Measurements from ENCODE around the gene NR3C2. TPM values are rescaled to one million over a fixed set of nuclear protein-coding genes. Genes with fewer than 3 reads are reported as not detected.

The NR3C2 gene
- total and polyA plus RNA-seq, 8 donors, result 2.0 to 36.4 (median 16.9) TPM

DNA sequence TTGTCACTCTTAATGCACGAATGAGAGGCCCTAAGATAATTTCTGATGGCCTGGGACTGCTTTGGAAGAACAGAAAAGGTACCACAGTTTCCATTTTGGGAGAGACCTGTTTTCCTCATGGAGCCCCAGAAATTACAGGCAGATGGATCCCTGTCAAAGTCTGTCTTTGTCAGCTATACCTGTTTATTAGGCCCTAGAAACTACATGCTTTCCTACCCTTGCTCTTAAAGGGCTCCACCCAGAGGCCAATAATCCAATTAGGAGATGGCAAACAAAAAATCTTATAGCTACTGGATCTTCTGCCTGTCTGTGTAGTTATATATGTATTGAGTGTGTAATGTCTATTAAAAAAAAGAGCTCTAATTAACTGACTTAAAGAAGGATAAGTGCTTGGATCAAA lies 141.3 kb downstream of the NR3C2 start:
- Histone ChIP-seq H3K27ac (no peak overlapping the region), H3K4me3 (no peak overlapping the region), H3K9me3 (peaks cover 0 to 14% (median 4%) of the 10 kb centered on the region in 4 donors), H3K4me1 (no peaks in the 10 kb centered on the region), H3K36me3 (no peaks in the 10 kb centered on the region), H3K27me3 (no peaks in the 10 kb centered on the region)
- intact Hi-C loops (cut with DNase I; ENCODE audit: low total_unique reads), result no loop called here
- 89 to 100% (median 94%) methylated on average over 1 of the region's 1 CpG for WGBS, 5 donors
- TF ChIP-seq CTCF (IDR thresholded peaks at IDR 0.05) (no peak), POLR2A (IDR thresholded peaks at IDR 0.05) (no peak), EP300 (IDR thresholded peaks at IDR 0.05) (no peak), POLR2AphosphoS5 (IDR thresholded peaks at IDR 0.05) (no peak)
- no peak for DNase-seq

DNA sequence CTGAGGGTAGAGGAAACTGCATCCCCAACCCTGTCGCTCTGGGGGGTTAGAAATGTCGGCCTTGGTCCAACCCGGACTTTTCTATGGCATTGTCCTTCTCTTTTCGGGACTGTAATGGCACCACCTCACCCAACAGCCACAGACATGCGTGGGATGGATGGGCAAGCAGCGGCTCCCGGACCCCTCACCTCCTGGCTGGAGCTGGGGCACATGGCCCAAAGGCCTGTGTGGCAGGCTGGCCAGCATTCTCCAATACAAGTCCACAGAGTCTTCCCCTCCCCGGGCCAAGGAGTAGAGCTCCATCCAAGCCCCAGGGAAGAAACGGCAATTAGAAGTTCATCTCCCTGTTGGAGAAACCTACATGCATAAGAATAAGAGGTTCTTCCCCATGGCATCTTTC lies 142.9 kb downstream of the NR3C2 start:
- DNase-seq, result no peak
- no peak overlapping the region for H3K4me3 ChIP-seq
- intact Hi-C loops (cut with DNase I; ENCODE audit: low total_unique reads), result no loop called here
- 93 to 97% (median 95%) methylated on average over 9 of the region's 9 CpGs for WGBS, 5 donors
- H3K36me3 ChIP-seq, result no peaks in the 10 kb centered on the region
- no peaks in the 10 kb centered on the region for H3K4me1 ChIP-seq
- TF ChIP-seq POLR2AphosphoS5 (IDR thresholded peaks at IDR 0.05) (no peak), POLR2A (IDR thresholded peaks at IDR 0.05) (no peak), EP300 (IDR thresholded peaks at IDR 0.05) (no peak), CTCF (IDR thresholded peaks at IDR 0.05) (no peak)
- H3K9me3 ChIP-seq, result peaks cover 0 to 14% (median 4%) of the 10 kb centered on the region in 4 donors
- H3K27ac ChIP-seq, result no peak overlapping the region
- no peaks in the 10 kb centered on the region for H3K27me3 ChIP-seq

DNA sequence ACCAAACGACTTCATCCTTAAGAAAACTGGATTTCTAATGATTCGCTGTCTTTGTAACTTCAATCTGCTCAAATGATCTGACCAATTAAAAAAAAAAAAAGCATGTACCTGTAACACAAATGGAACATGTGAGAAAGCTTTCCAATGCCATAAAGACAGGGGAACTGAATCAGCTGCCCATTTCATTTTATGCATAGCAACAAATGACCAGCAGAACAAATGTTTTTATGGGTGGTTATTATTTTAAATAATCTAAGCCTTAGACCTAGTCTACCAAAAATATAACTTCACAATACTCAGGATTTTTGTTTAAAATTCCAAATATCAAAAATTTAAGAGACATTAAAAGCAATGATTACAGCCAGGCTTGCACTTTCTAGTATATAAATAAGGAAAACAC lies 145.7 kb downstream of the NR3C2 start:
- TF ChIP-seq POLR2AphosphoS5 (IDR thresholded peaks at IDR 0.05), result no peak
- TF ChIP-seq EP300 (IDR thresholded peaks at IDR 0.05), result no peak
- no peak for TF ChIP-seq POLR2A (IDR thresholded peaks at IDR 0.05)
- TF ChIP-seq CTCF (IDR thresholded peaks at IDR 0.05), result no peak
- no peak for DNase-seq
- intact Hi-C loops (cut with DNase I; ENCODE audit: low total_unique reads), result no loop called here
- no peak overlapping the region for H3K4me3 ChIP-seq
- no peak overlapping the region for H3K27ac ChIP-seq
- H3K27me3 ChIP-seq, result no peaks in the 10 kb centered on the region
- no peaks in the 10 kb centered on the region for H3K36me3 ChIP-seq
- WGBS, 5 donors, result 88 to 93% (median 89%) methylated on average over 2 of the region's 2 CpGs
- H3K9me3 ChIP-seq, result peaks cover 0 to 14% (median 4%) of the 10 kb centered on the region in 4 donors
- H3K4me1 ChIP-seq, result peaks cover 0 to 10% (median 9%) of the 10 kb centered on the region in 4 donors

DNA sequence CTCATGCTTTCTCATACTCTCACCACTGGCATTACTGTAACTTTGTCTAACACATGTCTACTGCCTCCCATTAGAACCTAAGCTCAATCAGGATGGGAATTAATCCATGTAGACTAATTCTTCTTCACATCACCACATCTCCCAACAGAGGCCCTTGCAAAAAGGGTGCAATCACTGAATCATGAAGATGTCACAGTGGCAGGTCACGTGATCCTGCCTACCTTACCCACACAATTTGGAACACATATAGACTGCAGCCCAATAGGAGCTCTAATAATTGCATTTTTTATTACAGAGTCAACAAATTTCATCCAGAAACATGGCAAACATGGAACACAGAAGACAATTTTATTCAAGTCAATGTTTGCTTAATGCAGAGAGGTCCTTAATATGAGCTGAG lies 146.6 kb downstream of the NR3C2 start:
- H3K27me3 ChIP-seq, result no peaks in the 10 kb centered on the region
- peaks cover 0 to 7% (median under 1%) of the 10 kb centered on the region in 4 donors for H3K9me3 ChIP-seq
- TF ChIP-seq CTCF (IDR thresholded peaks at IDR 0.05) (no peak), EP300 (IDR thresholded peaks at IDR 0.05) (no peak), POLR2AphosphoS5 (IDR thresholded peaks at IDR 0.05) (no peak), POLR2A (IDR thresholded peaks at IDR 0.05) (no peak)
- no peak for DNase-seq
- intact Hi-C loops (cut with DNase I; ENCODE audit: low total_unique reads), result no loop called here
- H3K36me3 ChIP-seq, result no peaks in the 10 kb centered on the region
- peaks cover 0 to 10% (median 9%) of the 10 kb centered on the region in 4 donors for H3K4me1 ChIP-seq
- H3K27ac ChIP-seq, result no peak overlapping the region
- no peak overlapping the region for H3K4me3 ChIP-seq
- 89 to 100% (median 94%) methylated on average over 1 of the region's 1 CpG for WGBS, 5 donors

All from stomach (tissue), 9 donors.